ENCODE data around the gene POGZ.

The POGZ gene, protein sequence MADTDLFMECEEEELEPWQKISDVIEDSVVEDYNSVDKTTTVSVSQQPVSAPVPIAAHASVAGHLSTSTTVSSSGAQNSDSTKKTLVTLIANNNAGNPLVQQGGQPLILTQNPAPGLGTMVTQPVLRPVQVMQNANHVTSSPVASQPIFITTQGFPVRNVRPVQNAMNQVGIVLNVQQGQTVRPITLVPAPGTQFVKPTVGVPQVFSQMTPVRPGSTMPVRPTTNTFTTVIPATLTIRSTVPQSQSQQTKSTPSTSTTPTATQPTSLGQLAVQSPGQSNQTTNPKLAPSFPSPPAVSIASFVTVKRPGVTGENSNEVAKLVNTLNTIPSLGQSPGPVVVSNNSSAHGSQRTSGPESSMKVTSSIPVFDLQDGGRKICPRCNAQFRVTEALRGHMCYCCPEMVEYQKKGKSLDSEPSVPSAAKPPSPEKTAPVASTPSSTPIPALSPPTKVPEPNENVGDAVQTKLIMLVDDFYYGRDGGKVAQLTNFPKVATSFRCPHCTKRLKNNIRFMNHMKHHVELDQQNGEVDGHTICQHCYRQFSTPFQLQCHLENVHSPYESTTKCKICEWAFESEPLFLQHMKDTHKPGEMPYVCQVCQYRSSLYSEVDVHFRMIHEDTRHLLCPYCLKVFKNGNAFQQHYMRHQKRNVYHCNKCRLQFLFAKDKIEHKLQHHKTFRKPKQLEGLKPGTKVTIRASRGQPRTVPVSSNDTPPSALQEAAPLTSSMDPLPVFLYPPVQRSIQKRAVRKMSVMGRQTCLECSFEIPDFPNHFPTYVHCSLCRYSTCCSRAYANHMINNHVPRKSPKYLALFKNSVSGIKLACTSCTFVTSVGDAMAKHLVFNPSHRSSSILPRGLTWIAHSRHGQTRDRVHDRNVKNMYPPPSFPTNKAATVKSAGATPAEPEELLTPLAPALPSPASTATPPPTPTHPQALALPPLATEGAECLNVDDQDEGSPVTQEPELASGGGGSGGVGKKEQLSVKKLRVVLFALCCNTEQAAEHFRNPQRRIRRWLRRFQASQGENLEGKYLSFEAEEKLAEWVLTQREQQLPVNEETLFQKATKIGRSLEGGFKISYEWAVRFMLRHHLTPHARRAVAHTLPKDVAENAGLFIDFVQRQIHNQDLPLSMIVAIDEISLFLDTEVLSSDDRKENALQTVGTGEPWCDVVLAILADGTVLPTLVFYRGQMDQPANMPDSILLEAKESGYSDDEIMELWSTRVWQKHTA (N-terminal part only)

DNA sequence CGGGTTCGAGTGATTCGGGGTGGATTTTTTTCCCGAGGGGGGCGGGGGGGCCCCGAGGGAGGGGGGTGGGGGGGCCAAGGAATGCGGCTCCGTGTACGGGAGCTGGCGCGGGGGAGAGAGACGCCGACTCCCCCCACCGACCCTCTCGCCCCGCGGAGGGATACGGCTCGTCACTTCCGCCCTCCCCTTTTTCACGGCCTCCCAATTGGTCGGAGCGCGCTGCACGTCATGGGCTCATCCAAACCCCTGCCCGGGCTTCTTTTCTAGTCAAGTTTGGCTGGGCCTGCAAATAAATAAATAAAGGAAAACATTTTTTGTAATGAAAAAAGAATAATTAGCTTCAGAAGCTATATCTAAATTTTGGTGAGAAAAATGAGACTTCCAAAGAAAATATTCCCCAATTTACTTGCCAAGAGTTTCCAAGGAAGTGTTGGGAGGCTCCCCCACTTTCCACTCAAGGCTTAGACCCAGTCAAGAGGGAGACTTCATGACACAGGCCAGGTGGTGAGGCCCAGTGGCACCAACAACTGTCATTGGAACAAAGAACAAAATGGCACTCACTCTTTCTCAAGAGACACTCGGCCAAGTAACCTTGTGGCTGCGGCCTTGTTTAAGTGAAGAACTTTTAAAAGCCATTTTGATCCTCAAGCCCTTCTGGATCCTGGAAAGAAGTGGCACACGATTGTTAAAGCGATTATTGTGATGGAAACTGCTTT lies at the start of gene POGZ:
Gene POGZ, minus strand, starts transcription at position 164 of the 716 bp plus-strand sequence. CDS start 17,290 bp downstream, outside the sequence.
- DNase-seq = peak; percentile 87

DNA sequence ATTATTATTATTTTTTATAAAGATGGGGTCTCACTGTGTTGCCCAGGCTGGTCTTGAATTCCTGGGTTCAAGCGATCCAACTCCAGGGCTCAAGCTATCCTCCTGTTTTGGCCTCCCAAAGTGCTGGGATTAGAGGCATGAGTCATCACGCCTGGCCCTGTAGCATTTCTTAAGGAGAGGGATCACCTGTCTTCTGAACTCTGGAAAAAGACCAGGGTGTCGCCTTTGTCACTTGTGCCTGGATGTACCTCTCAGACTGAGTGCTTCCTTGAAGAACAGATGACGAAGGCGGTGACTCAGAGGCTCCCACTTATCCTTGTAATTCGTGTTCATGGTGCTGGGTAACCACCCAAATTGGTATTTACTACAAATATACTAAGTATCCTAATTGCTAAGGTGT lies 49.5 kb upstream of the POGZ start:
- no peak for DNase-seq

DNA sequence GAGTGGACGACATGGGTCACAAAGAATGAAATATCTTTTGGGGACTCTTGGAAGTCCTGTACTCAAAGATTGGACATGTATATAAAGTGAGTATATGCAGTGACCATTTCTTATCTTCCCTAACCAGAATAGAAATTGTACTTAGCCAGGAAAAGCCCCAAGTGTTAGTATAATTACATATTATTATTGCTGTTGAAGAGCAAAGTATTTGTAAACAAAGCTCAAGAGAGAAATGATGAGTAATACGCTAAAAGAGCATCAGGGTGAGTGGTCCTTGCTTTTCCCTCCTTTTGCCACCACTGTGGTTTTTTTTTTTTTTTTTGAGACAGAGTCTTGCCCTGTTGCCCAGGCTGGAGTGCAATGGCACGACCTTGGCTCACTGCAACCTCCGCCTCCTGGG lies 45.5 kb upstream of the POGZ start:
- DNase-seq = no peak

DNA sequence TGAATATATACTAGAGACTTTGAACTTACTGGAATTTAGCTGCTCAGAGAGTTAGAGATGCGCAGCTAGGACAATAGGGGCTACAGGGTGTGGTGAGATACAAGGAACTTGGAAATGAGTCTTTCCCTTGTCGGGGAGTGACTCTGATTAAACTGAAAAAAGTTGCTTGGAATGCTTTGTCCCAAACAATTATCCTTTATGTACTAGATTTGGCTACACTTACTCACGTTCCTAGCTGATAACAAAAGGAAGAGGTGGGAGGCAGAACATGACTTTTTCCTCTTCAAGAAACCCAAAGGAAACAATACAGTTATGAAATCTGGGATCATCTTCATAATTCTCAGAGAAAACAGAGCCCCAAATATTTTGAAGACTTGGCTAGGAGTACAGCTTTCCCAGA lies 45.0 kb upstream of the POGZ start:
- no peak for DNase-seq

DNA sequence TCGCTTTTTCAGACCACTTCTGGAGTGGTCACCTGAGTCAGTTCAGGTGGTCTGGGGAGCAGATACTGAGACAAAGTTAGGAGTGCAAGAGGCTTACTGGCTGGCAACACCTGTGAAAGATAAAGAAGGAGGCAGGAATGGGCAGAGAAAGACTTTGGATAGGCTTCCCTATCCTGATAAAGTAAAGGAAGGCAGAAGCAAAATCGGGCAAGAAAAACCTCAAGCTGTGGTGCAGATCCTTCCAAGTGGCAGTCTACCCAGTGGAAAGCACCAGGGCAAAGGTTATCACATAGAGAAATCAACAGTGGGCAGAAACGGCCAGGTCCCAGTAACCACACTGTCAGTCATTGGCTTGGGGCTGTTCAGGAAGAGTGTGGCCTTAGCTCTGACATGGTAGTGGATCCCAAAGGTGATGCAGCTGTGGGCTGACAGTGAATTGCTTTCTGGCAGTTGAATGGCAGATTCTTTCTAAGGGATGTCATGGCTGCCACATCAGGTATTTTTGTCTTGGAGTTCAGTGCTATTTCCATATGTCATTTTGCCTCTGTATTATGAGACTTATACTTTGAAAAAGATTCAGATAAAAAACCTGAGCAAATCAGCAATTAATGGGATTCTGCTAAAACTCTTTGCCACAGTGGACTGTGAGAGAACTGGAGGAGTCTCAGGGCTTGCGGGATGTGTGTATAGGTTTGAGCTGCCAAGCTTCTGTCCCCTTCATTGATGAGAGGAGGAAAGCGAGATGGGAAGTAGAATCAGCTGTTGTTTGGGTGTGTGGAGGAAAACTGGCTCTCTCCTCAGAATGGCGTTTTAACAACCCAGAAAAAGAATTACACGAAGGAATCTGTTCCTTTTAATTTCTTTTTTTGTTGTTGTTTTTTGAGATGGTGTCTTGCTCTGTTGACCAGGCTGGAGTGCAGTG lies 43.8 kb upstream of the POGZ start:
- DNase-seq = no peak

DNA sequence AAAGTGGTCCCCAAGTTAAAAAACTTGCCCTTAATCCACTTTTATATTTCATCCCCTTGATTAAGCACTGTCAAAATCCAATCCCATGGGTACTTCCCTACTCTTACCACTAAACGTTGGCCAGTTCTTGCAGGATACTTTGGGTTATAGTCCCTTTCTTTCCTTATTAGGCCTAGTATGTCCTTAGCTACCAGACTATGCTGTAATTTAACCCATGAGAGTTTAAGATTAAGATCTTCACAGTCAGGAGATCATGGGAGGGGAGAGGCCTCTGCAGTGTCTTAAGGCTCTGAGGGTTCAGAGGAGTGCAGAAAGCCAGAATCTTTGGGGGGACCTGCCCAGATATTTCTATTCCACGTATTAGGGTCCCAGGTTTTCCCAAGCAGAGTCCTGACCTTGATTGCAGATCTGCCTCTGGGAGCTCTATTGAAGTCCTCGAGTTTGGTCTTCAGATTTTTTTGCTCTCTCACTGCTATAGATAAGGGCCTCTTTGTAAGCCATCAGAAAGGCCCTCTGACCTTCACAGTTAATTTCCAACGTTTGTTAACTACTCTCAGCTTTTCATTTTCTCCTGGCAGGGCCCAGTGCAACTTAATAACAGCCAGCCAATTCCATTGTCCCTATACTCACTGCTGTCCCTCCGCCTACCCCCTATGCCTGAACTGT lies 42.9 kb upstream of the POGZ start:
- no peak for DNase-seq

DNA sequence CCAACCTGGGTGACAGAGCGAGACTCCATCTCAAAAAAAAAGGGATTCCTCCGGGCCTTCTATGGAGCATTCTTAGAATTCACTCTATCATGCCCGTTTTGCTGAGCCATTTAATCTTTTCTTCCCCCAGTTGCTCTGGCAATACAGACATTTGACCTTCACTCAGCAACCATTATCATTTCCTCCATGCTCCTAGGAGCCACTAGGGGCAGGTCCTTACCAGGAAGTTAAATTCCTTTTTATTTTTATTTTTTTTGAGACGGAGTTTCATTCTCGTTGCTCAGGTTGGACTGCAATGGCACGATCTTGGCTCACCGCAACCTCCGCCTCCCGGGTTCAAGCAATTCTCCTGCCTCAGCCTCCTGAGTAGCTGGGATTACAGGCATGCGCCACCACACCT lies 42.2 kb upstream of the POGZ start:
- no peak for DNase-seq

DNA sequence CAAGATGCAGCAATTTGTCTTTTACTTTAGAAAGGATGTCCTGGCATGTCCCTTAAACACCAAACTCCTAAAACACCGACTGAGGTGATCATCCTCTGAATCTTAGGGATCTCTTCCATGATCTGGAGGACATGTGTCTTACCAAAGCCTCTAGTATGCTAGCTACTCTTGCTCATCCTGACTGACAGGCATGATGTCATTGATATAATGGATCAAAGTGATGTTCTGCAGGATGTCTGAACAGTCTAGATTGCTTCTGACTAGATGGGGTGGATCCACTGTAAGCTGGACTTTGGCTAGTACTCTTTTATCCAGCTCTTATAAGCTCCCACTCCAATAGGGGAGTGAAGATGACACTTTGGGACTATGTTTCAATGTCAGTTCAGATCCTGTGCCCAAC lies 40.6 kb upstream of the POGZ start:
- no peak for DNase-seq

DNA sequence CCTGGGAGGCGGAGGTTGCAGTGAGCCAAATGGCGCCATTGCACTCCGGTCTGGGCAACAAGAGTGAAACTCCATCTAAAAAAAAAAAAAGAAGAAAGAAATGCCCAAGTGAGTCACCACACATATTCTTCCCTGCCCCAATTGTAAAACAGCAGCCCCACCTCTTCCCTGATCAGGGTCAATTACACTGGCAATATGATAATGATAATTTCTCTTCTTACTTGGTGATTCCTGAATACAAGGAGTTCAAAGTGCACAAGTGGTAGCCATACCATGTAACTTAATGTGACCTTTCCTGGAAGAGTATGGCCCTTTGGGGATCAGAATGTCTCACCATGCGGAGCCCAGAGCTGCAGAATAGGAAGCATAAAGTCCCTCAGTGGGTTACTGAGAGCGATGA lies 40.1 kb upstream of the POGZ start:
- DNase-seq = no peak

DNA sequence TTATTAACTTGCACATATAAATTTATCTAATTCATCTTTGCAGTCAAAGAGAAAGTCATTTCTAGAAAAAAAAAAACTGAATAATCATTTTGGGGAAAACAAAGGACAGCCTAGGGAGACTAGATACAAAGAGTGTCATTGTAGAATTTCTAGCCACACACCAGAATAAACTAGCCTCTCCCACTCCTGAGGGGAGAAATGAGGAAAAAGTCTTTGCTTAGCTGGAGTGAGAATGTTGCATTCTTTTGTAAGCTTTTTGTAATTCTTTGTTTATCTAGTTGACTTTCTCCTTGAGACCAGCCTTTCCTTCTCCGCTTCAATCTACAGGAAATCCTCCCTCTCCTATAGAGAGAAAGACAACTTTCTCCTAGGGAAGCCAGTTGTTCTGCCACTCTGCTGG lies 36.0 kb upstream of the POGZ start:
- DNase-seq = no peak

DNA sequence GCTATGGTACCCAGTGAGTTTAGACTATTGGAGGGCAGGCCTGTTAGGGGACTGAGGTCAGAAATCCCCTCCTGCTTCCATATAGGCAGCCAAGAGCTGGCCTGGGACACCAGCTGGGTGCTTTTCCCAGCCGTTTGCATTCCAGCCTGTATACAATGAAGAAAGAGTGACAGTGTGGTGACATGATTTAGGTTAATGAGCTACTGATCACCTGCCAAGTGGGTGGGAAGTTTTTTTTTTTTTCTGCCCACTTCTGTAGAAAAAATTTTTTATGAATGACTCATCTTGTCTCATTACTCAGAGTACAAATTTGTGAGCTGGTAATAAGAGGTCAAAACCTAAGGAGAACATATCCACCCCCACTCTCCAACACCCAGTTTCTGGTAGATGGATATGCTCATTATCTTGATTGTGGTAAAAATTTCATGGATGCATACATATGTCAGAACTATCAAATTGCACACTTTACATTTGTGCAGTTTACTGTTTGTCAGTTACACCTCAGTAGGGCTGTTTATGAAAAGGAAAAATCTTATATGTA lies 35.5 kb upstream of the POGZ start:
- peak; percentile 14 for DNase-seq

DNA sequence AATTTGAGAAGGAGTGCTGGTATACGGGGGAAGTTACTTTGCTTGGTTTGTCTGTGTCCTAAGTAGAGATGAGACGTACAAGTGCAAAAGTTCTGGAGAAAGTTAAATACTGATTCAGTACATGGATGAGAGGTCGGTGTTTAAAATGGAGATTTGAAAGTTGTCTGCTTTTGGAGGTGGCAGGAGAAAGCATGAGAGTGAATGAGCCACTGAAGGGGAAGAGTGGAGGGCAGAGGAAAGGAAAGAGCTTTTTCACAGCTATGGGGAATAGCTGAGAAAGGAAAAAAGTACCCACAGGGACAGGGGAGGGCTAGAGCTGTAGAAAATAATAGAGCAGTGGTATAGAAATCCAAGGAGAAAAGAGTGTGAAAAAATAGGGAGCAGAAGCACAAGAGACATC lies 33.7 kb upstream of the POGZ start:
- no peak for DNase-seq

DNA sequence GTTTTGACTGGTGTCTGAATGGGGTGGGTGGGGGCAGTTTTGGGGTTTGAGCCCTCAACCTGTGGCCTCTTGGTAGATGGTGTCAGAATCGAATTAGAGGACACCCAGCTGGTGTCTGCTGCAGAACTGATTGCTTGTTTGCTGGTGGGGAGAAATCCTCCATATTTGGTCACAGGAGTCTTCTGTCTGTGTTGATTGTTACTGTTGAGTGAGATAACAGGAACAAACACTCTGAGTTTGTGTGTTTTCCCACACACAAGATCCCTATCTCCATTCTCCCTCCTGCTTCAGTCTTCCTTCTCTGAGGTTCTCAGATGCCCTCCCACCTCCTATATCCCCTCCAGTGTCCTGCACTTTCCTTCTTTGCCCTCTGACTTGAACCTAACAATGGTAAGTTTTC lies 32.8 kb upstream of the POGZ start:
- DNase-seq = no peak

DNA sequence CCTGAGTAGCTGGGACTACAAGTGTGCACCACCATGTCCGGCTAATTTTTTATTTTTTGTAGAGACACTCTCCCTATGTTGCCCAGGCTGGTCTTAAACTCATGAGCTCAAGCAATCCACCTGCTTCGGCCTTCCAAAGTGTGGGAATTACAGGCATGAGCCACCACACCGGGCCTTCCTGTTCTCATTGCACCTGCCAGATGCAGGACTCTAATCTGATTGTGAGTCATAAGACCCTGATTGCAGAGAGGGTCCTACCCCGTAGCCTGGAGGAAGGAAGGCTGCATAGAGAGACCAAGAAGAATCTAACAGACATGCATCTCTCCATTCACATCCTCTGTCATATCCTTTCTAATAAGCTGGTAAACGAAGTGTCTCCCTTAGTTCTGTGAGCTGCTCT lies 32.3 kb upstream of the POGZ start:
- DNase-seq = no peak

DNA sequence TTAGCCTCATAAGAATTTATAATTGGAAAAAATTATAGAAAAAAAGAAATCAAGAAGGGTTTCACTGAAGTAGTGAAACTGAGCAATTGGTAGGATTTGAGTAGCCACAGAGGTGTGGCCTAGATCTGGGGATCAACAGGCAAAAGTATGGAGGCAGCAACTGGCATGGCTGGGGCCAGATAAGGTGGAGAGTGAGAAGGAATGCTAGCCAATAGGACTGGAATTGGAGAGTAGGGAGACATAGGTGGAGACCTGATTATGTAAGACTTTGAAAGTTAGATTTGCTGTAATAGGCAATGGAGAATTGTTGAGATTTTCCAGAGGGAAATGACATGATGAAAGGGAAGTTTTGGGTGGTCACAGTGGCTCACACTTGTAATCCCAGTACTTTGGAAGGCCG lies 27.3 kb upstream of the POGZ start:
- DNase-seq = no peak

DNA sequence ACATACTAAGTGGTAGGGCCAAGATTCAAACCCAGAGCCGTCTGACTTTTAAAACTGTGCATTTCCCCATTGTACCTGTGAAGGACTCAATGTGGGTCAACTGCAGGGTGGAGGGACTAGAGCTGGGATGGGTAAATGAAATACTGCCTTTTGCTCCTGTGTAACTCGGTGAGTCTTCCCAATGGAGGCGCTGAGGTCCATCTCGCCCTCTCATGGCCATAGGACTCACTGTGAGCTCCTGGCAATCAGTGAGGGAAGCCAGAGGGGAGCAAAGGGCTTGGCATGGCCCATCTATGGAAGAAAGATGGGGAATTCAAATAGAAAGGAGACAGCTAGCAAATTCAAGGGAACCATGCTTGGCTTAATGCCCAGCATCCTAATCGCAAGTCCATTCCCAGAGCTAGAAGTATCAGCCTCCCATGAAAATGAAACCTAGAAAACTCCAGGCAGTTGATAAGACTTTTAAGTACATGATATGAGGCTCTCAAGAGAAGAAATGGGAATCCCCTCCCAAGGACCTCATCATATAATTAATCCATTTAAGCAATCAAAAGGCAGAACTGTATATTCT lies 26.5 kb upstream of the POGZ start:
- DNase-seq = no peak

DNA sequence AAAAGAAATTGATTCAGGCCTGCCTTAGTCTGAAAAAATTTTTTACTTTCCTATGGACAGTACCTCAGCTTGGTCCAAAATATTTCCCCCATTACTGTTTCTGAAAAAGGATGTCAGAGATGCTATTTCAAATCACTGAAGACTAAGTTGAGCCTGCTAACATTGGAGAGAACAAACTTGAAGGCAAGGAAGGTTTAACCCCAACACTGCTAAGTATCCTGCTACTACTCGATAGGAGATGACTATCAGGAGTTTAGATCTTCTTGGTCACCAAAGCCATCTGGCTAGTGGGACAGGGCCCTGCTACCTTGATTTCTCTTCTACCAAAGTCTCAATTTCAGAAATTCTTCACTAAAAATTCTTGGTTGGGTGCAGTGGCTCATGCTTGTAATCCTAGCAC lies 22.7 kb upstream of the POGZ start:
- DNase-seq = no peak

DNA sequence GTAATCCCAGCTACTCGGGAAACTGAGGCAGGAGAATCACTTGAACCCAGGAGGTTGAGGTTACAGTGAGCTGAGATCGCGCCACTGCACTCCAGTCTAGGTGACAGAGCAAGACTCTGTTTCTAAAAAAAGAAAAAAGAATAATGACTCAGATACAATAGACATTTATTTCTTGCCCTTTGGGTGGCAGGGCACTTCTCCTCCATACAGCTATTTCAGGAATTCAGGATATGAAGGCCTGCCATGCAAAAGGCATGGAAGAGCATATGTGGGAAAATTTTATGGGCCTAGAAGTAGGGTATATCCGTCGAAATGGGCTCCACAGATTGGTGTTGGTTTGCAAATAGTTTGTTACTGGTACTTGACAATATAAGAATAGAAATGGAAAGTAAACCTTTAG lies 20.2 kb upstream of the POGZ start:
- DNase-seq = no peak

DNA sequence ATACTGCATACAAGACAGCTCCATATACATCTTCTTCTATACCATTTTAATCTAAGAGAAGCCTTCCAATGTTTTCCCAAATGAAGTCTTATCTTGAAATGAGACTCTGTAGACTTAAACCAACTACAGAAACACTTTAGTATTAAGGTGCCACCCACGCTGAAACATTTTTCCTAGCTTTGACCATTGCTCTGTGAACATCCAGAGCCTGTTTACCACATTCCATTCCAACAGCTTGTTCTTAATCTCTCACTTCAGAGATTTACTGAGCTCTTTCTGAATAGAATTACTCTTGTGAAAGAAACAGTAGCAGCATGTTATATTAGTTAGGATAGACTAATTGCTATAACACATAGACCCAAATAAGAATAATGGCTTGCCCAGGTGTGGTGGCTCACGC lies 19.6 kb upstream of the POGZ start:
- no peak for DNase-seq

DNA sequence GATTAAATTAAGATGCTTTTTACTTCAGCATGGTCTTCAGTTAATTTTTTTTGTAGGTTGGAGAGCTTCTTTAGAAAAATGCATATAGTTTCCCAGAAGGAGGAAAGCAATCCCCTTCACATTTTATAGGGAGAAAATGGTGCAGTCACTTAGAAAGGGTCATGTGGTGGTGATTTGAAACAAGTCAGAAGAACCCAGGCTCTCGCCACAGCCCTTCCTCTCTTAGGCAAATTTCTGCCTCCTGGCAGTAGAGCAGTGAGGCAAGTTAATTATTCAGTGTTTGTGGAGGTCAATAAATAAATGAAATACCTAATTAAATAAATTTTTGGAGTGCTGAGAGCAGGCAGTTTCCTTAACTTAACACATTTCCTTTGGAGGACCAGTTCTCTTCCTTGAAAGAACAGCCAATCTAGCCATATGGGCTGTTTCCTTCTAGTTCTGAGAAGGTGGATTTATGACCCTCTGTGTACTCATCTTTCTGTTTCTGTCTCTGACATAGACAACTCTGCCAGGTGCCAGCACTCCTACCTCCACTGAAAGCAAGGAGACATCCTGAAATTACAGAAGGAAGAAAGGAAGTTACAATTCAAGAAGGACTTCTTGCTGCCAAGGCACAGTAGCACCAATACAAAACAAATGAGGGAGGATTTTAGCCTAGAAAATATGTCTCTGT lies 19.0 kb upstream of the POGZ start:
- no peak for DNase-seq

Data from NCI-H1417 treated with DMSO at 0.1 percent for 48 hours (cell line).